ENCODE results near the gene HDAC7.

Gene HDAC7

GRCh38 chr12:47762850-47763465, 56.7 kb downstream of the HDAC7 start:
- no peak for DNase-seq (ENCODE audit: low spot score)

- peak; percentile 62 for DNase-seq (ENCODE audit: low spot score)
Observed at GRCh38 chr12:47758834-47759690, 60.6 kb downstream of the HDAC7 start, which contains the start of gene RAPGEF3. TSS of gene RAPGEF3 (minus strand) at chr12:47758880. CDS start at chr12:47758556, 324 bp downstream.

GRCh38 chr12:47758584-47758833, 61.2 kb downstream of the HDAC7 start:
- no peak for DNase-seq (ENCODE audit: low spot score)

- no peak for DNase-seq (ENCODE audit: low spot score)
Observed at GRCh38 chr12:47757840-47758583, 61.7 kb downstream of the HDAC7 start.

- no peak for DNase-seq (ENCODE audit: low spot score)
Observed at GRCh38 chr12:47757364-47757839, 62.3 kb downstream of the HDAC7 start.

GRCh38 chr12:47755655-47756562, 63.8 kb downstream of the HDAC7 start:
- DNase-seq (ENCODE audit: low spot score), result no peak

- DNase-seq (ENCODE audit: low spot score), result no peak
Observed at GRCh38 chr12:47754881-47755280, 64.8 kb downstream of the HDAC7 start.

- no peak for DNase-seq (ENCODE audit: low spot score)
Observed at GRCh38 chr12:47754126-47754525, 65.6 kb downstream of the HDAC7 start.

- peak; percentile 57 for DNase-seq (ENCODE audit: low spot score)
Observed at GRCh38 chr12:47753021-47754001, 66.4 kb downstream of the HDAC7 start.

GRCh38 chr12:47752552-47752951, 67.2 kb downstream of the HDAC7 start:
- no peak for DNase-seq (ENCODE audit: low spot score)

GRCh38 chr12:47752121-47752520, 67.6 kb downstream of the HDAC7 start:
- no peak for DNase-seq (ENCODE audit: low spot score)

GRCh38 chr12:47751561-47751960, 68.1 kb downstream of the HDAC7 start:
- no peak for DNase-seq (ENCODE audit: low spot score)

GRCh38 chr12:47750916-47751470, 68.7 kb downstream of the HDAC7 start:
- DNase-seq (ENCODE audit: low spot score), result no peak

GRCh38 chr12:47750229-47750798, 69.4 kb downstream of the HDAC7 start:
- DNase-seq (ENCODE audit: low spot score), result no peak

- DNase-seq (ENCODE audit: low spot score), result no peak
Observed at GRCh38 chr12:47748899-47749298, 70.8 kb downstream of the HDAC7 start.

GRCh38 chr12:47748507-47748828, 71.2 kb downstream of the HDAC7 start:
- no peak for DNase-seq (ENCODE audit: low spot score)

GRCh38 chr12:47747596-47748506, 71.9 kb downstream of the HDAC7 start:
- DNase-seq (ENCODE audit: low spot score), result no peak

- no peak for DNase-seq (ENCODE audit: low spot score)
Observed at GRCh38 chr12:47747126-47747525, 72.6 kb downstream of the HDAC7 start.

GRCh38 chr12:47746523-47746922, 73.2 kb downstream of the HDAC7 start:
- no peak for DNase-seq (ENCODE audit: low spot score)

Measured in COLO829 (cell line).